Prostate gland (tissue), 2 donors: ENCODE measurements around the gene UVRAG. TPM values are rescaled to one million over a fixed set of nuclear protein-coding genes. Genes with fewer than 3 reads are reported as not detected.
"Not testable (repeated sequence)": the region's sequence is repeated elsewhere in the genome, so short reads cannot be mapped to it uniquely, and the experiment has no call there.

Experiments used
- DNase-seq: peaks from one replicate; pipeline ENCODE4 v3.0.0-alpha.2; 2019; ENCODE audit warnings: low spot score
- H3K27ac ChIP-seq, 2 donors: fragments of 200-600 bp; sonication (generic); 2 replicates each; pipeline ENCODE4 v1.5.1; 2017 to 2019
- H3K27me3 ChIP-seq: fragments of 200-600 bp; sonication (generic); replicated peaks from 2 replicates; pipeline ENCODE4 v1.5.1; 2019; ENCODE audit not compliant: insufficient read depth
- H3K36me3 ChIP-seq, 2 donors: fragments of 200-600 bp; sonication (generic); 1 replicate in 1 of 2; 2 replicates in 1 of 2; pipeline versions ENCODE4 v1.5.1 to v1.8.1; 2017 to 2019
- H3K4me1 ChIP-seq: fragments of 200-600 bp; sonication (generic); replicated peaks from 2 replicates; pipeline ENCODE4 v1.5.1; 2019
- H3K4me3 ChIP-seq, 2 donors: fragments of 200-600 bp; sonication (generic); 2 replicates each; pipeline ENCODE4 v1.5.1; 2017 to 2019
- H3K9me3 ChIP-seq: fragments of 200-600 bp; sonication (generic); 2 replicates; pipeline ENCODE4 v1.5.1; 2017
- CTCF ChIP-seq, 4 experiments: fragments of 200-600 bp in 2 of 4; fragments of 450-650 bp in 2 of 4; sonication (generic) in 2 of 4; IDR thresholded peaks; 1 replicate in 3 of 4; 2 replicates in 1 of 4; pipeline ENCODE4 v1.5.1; 2016 to 2019; ENCODE audit warnings: antibody characterized with exemption in 4 of 4, mild to moderate bottlenecking in 2 of 4, moderate library complexity in 2 of 4
- POLR2A ChIP-seq: fragments of 450-650 bp; IDR thresholded peaks from one replicate; pipeline ENCODE4 v1.6.1; 2016; ENCODE audit warnings: antibody characterized with exemption, mild to moderate bottlenecking
- POLR2AphosphoS5 ChIP-seq: sonication (generic); formaldehyde crosslinking; IDR thresholded peaks from one replicate; pipeline ENCODE4 v1.6.1; 2017; ENCODE audit warnings: antibody characterized with exemption
- WGBS: methylation state at CpG from one replicate; pipeline ENCODE4 v1.1.5; 2018; 5-methylcytosine and 5-hydroxymethylcytosine counted together
- intact Hi-C: fragments of 100-400 bp; cut with DNase I; formaldehyde crosslinking; loops from one replicate; pipeline ENCODE4 v1.14.2; 2022
- total RNA-seq, 2 donors: library from RNA; depleted of rRNA; stranded (reverse); fragments of >200 nt; gene quantifications; one replicate each; pipeline ENCODE4 v1.1.0, GENCODE V29; 2016

The UVRAG gene
- total RNA-seq, 2 donors from 2014 or later, result 13.9 to 25.2 TPM

GRCh38 chr11:76075716-76076115, 260.7 kb downstream of the UVRAG start:
- WGBS, result 91% methylated on average over 2 of the region's 2 CpGs
- intact Hi-C loops, result no loop called here
- no peak for DNase-seq

GRCh38 chr11:76076253-76076652, 261.2 kb downstream of the UVRAG start:
- H3K9me3 ChIP-seq, DNase-seq, H3K4me3 ChIP-seq, H3K27ac ChIP-seq, intact Hi-C loops, H3K27me3 ChIP-seq, H3K36me3 ChIP-seq, H3K4me1 ChIP-seq: not testable (repeated sequence)
- 96% methylated on average over 4 of the region's 4 CpGs for WGBS

More at GRCh38 chr11:76075716-76076115, 260.7 kb downstream of the UVRAG start:
- Histone ChIP-seq H3K27me3 (no peaks in the 10 kb centered on the region), H3K9me3 (no peaks in the 10 kb centered on the region), H3K27ac (no peak overlapping the region), H3K4me3 (no peak overlapping the region), H3K4me1 (no peaks in the 10 kb centered on the region), H3K36me3 (no peaks in the 10 kb centered on the region)
- TF ChIP-seq POLR2A (no peak), POLR2AphosphoS5 (no peak), CTCF (IDR thresholded peaks at IDR 0.05) (no peak)

- 100% methylated on average over 1 of the region's 1 CpG for WGBS
- intact Hi-C loops, result no loop called here
These were observed 261.7 kb downstream of the UVRAG start for GRCh38 chr11:76076749-76077148.

GRCh38 chr11:76077575-76078150, 262.7 kb downstream of the UVRAG start:
- no peaks in the 10 kb centered on the region for H3K4me1 ChIP-seq
- no peak overlapping the region for H3K27ac ChIP-seq
- no peaks in the 10 kb centered on the region for H3K9me3 ChIP-seq
- no peak overlapping the region for H3K4me3 ChIP-seq
- TF ChIP-seq POLR2A, result no peak
- no peak for TF ChIP-seq CTCF (IDR thresholded peaks at IDR 0.05)
- TF ChIP-seq POLR2AphosphoS5, result no peak
- no peak for DNase-seq
- no peaks in the 10 kb centered on the region for H3K27me3 ChIP-seq
- 52% methylated on average over 1 of the region's 1 CpG for WGBS
- intact Hi-C loops, result no loop called here
- no peaks in the 10 kb centered on the region for H3K36me3 ChIP-seq

More at GRCh38 chr11:76076749-76077148, 261.7 kb downstream of the UVRAG start:
- no peaks in the 10 kb centered on the region for H3K9me3 ChIP-seq
- no peak overlapping the region for H3K4me3 ChIP-seq
- no peaks in the 10 kb centered on the region for H3K36me3 ChIP-seq
- H3K27ac ChIP-seq, result no peak overlapping the region
- no peak for DNase-seq
- no peak for TF ChIP-seq POLR2A
- no peak for TF ChIP-seq POLR2AphosphoS5
- TF ChIP-seq CTCF (IDR thresholded peaks at IDR 0.05), result no peak
- no peaks in the 10 kb centered on the region for H3K27me3 ChIP-seq
- no peaks in the 10 kb centered on the region for H3K4me1 ChIP-seq

- H3K36me3 ChIP-seq, H3K27ac ChIP-seq, H3K9me3 ChIP-seq, intact Hi-C loops, H3K4me3 ChIP-seq, DNase-seq, H3K4me1 ChIP-seq, H3K27me3 ChIP-seq: not testable (repeated sequence)
- 93% methylated on average over 5 of the region's 5 CpGs for WGBS
These were observed 266.1 kb downstream of the UVRAG start for GRCh38 chr11:76081084-76081483.
